Activated B cell treated with CpG ODN at 0.5 μM for 24 hours (primary cell): Measurements from ENCODE around the gene PRKAR1B. TPM values are rescaled to one million over a fixed set of nuclear protein-coding genes. Genes with fewer than 3 reads are reported as not detected.

Source experiments
- ATAC-seq: fragments of 200-7000 bp; cut with Tn5 transposase; one replicate; pipeline ENCODE4 v1.10.0; 2021; ENCODE audit warnings: low read depth, mild to moderate bottlenecking, moderate library complexity
- CTCF ChIA-PET: fragments of 350-600 bp; sonication (Branson Sonifier 250); formaldehyde crosslinking; loops from one replicate; lab custom pipeline; 2021; ENCODE audit warnings: antibody characterized with exemption; lab: Charles Lee
- POLR2A ChIA-PET: fragments of 350-600 bp; sonication (Branson Sonifier 250); formaldehyde crosslinking; loops from one replicate; lab custom pipeline; 2021; ENCODE audit warnings: antibody characterized with exemption; lab: Charles Lee
- DNase-seq: peaks from one replicate; pipeline ENCODE4 v3.0.0; 2022
- H3K27ac Mint-ChIP-seq: one replicate; pipeline ENCODE4 v1.8.0; 2020; ENCODE audit warnings: mixed read lengths
- H3K27me3 Mint-ChIP-seq: one replicate; pipeline ENCODE4 v1.8.0; 2021; ENCODE audit warnings: mixed read lengths
- H3K36me3 Mint-ChIP-seq: one replicate; pipeline ENCODE4 v1.8.0; 2021; ENCODE audit warnings: low read depth, mixed read lengths
- H3K4me1 Mint-ChIP-seq: one replicate; pipeline ENCODE4 v1.8.0; 2021; ENCODE audit warnings: mixed read lengths
- H3K4me3 Mint-ChIP-seq: one replicate; pipeline ENCODE4 v1.8.0; 2020; ENCODE audit warnings: mild to moderate bottlenecking, mixed read lengths
- H3K9me3 Mint-ChIP-seq: one replicate; pipeline ENCODE4 v1.8.0; 2020; ENCODE audit warnings: mixed read lengths
- CTCF ChIP-seq: fragments of 200-600 bp; IDR thresholded peaks from one replicate; pipeline ENCODE4 v1.8.0; 2022; ENCODE audit warnings: antibody characterized with exemption, mild to moderate bottlenecking
- intact Hi-C: fragments of 100-400 bp; cut with micrococcal nuclease; formaldehyde crosslinking; loops from one replicate; pipeline ENCODE4 v1.15.1; 2024
- total RNA-seq: library from RNA; stranded (reverse); gene quantifications from 2 replicates; pipeline ENCODE4 v1.2.3, GENCODE V29; 2022

PRKAR1B gene
- total RNA-seq, 1 donor from 2014 or later, result 17.5 TPM

- no peaks in the 10 kb centered on the region for H3K4me1 Mint-ChIP-seq
- CTCF ChIA-PET, result no interaction called here
- H3K27me3 Mint-ChIP-seq, result no peaks in the 10 kb centered on the region
- no peak for TF ChIP-seq CTCF
- H3K4me3 Mint-ChIP-seq, result no peak overlapping the region
- DNase-seq (no peak), ATAC-seq (no peak)
- peaks cover 19% of the 10 kb centered on the region for H3K36me3 Mint-ChIP-seq
- H3K9me3 Mint-ChIP-seq, result peaks cover 6% of the 10 kb centered on the region
- POLR2A ChIA-PET, result no interaction called here
- intact Hi-C loops, result no loop called here
- no peak overlapping the region for H3K27ac Mint-ChIP-seq
These were observed 33.8 kb downstream of the PRKAR1B start for GRCh38 chr7:693280-693679.

GRCh38 chr7:691361-692045, 35.6 kb downstream of the PRKAR1B start:
- intact Hi-C loops, result no loop called here
- DNase-seq (no peak), ATAC-seq (no peak)
- ChIA-PET CTCF (no interaction called here), POLR2A (no interaction called here)
- no peak overlapping the region for H3K4me3 Mint-ChIP-seq
- no peaks in the 10 kb centered on the region for H3K27me3 Mint-ChIP-seq
- TF ChIP-seq CTCF, result no peak
- peaks cover 16% of the 10 kb centered on the region for H3K9me3 Mint-ChIP-seq
- peaks cover 32% of the 10 kb centered on the region for H3K36me3 Mint-ChIP-seq
- no peaks in the 10 kb centered on the region for H3K4me1 Mint-ChIP-seq
- H3K27ac Mint-ChIP-seq, result no peak overlapping the region

- no peak overlapping the region for H3K27ac Mint-ChIP-seq
- peaks cover 38% of the 10 kb centered on the region for H3K36me3 Mint-ChIP-seq
- no peak for ATAC-seq
- intact Hi-C loops, result no loop called here
- no peak for DNase-seq
- H3K27me3 Mint-ChIP-seq, result no peaks in the 10 kb centered on the region
- ChIA-PET CTCF (no interaction called here), POLR2A (no interaction called here)
- H3K9me3 Mint-ChIP-seq, result peaks cover 21% of the 10 kb centered on the region
- H3K4me3 Mint-ChIP-seq, result no peak overlapping the region
- no peaks in the 10 kb centered on the region for H3K4me1 Mint-ChIP-seq
- no peak for TF ChIP-seq CTCF
These were observed 36.4 kb downstream of the PRKAR1B start for GRCh38 chr7:690478-691360.

GRCh38 chr7:685540-685939, 41.5 kb downstream of the PRKAR1B start:
- POLR2A ChIA-PET, result no interaction called here
- DNase-seq (no peak), ATAC-seq (no peak)
- intact Hi-C loops, result no loop called here
- CTCF ChIA-PET, result no interaction called here
- no peaks in the 10 kb centered on the region for H3K4me1 Mint-ChIP-seq
- H3K4me3 Mint-ChIP-seq, result no peak overlapping the region
- no peak overlapping the region for H3K27ac Mint-ChIP-seq
- peaks cover 29% of the 10 kb centered on the region for H3K9me3 Mint-ChIP-seq
- H3K27me3 Mint-ChIP-seq, result no peaks in the 10 kb centered on the region
- peaks cover 45% of the 10 kb centered on the region for H3K36me3 Mint-ChIP-seq
- TF ChIP-seq CTCF, result no peak

GRCh38 chr7:684416-684815, 42.7 kb downstream of the PRKAR1B start:
- DNase-seq, result no peak
- Mint-ChIP-seq H3K9me3 (peaks cover 29% of the 10 kb centered on the region), H3K4me1 (no peaks in the 10 kb centered on the region), H3K4me3 (no peak overlapping the region), H3K36me3 (peaks cover 46% of the 10 kb centered on the region), H3K27me3 (no peaks in the 10 kb centered on the region), H3K27ac (no peak overlapping the region)
- ChIA-PET POLR2A (no interaction called here), CTCF (no interaction called here)
- intact Hi-C loops, result no loop called here
- no peak for TF ChIP-seq CTCF
- ATAC-seq, result no peak
